Neuronal stem cell (in vitro differentiated cells): ENCODE measurements around the gene MBIP.

Experiments
- DNase-seq: peaks from one replicate; pipeline ENCODE4 v3.0.0-alpha.2; 2013; ENCODE audit warnings: low spot score
- H2AFZ ChIP-seq: one replicate; pipeline ENCODE4 v1.6.1; 2013; ENCODE audit warnings: mild to moderate bottlenecking, low read length, inconsistent platforms
- H2AK5ac ChIP-seq: 2 replicates; pipeline ENCODE4 v1.6.1; 2013; ENCODE audit warnings: low read depth, mild to moderate bottlenecking, inconsistent platforms, low read length, moderate library complexity, mixed read lengths
- H2BK120ac ChIP-seq: 2 replicates; pipeline ENCODE4 v1.6.1; 2013; ENCODE audit warnings: low read depth, mild to moderate bottlenecking, inconsistent platforms, low read length, moderate library complexity, mixed read lengths
- H2BK12ac ChIP-seq: one replicate; pipeline ENCODE4 v1.6.1; 2013; ENCODE audit warnings: low read length, inconsistent platforms
- H2BK15ac ChIP-seq: 2 replicates; pipeline ENCODE4 v1.6.1; 2013; ENCODE audit warnings: mild to moderate bottlenecking, low read length, inconsistent platforms, mixed read lengths
- H2BK5ac ChIP-seq: one replicate; pipeline ENCODE4 v1.6.1; 2013; ENCODE audit warnings: inconsistent platforms, mild to moderate bottlenecking, low read length, moderate library complexity
- H3K14ac ChIP-seq: one replicate; pipeline ENCODE4 v1.6.1; 2013; ENCODE audit warnings: low read length, inconsistent platforms
- H3K18ac ChIP-seq: 2 replicates; pipeline ENCODE4 v1.6.1; 2013; ENCODE audit warnings: low read length, inconsistent platforms
- H3K23ac ChIP-seq: 2 replicates; pipeline ENCODE4 v1.6.1; 2013; ENCODE audit warnings: low read depth, mild to moderate bottlenecking, mixed read lengths, low read length, inconsistent platforms; ENCODE audit not compliant: poor library complexity
- H3K27ac ChIP-seq: replicated peaks from 3 replicates; pipeline ENCODE4 v1.5.1; 2013; ENCODE audit warnings: low read length, inconsistent platforms
- H3K27me3 ChIP-seq, 3 experiments: 2 replicates each; pipeline ENCODE4 v1.6.1; 2013; ENCODE audit warnings: low read length in 3 of 3, mild to moderate bottlenecking in 2 of 3, inconsistent platforms in 1 of 3, low read depth in 1 of 3, mixed read lengths in 1 of 3, moderate library complexity in 1 of 3; ENCODE audit not compliant: control insufficient read depth in 3 of 3, insufficient read depth in 3 of 3
- H3K36me3 ChIP-seq, 2 donors: replicated peaks in 1 of 2; 2 replicates each; pipeline ENCODE4 v1.6.1; 2013; ENCODE audit warnings: low read length in 2 of 2; ENCODE audit not compliant: control insufficient read depth in 2 of 2, insufficient read depth in 2 of 2
- H3K4ac ChIP-seq: 2 replicates; pipeline ENCODE4 v1.6.1; 2013; ENCODE audit warnings: inconsistent platforms, mild to moderate bottlenecking, low read length, moderate library complexity
- H3K4me1 ChIP-seq, 2 donors: 1 replicate in 1 of 2; 2 replicates in 1 of 2; pipeline ENCODE4 v1.6.1; 2013; ENCODE audit warnings: low read length in 2 of 2, low read depth in 1 of 2; ENCODE audit not compliant: control insufficient read depth in 2 of 2, insufficient read depth in 1 of 2
- H3K4me2 ChIP-seq: one replicate; pipeline ENCODE4 v1.6.1; 2013; ENCODE audit warnings: mild to moderate bottlenecking, low read length, inconsistent platforms; ENCODE audit not compliant: insufficient read depth, poor library complexity, severe bottlenecking
- H3K4me3 ChIP-seq, 2 donors: 2 replicates each; pipeline ENCODE4 v1.5.1; 2013; ENCODE audit warnings: low read length in 2 of 2, mild to moderate bottlenecking in 2 of 2, inconsistent platforms in 1 of 2, moderate library complexity in 1 of 2
- H3K79me1 ChIP-seq: one replicate; pipeline ENCODE4 v1.6.1; 2013; ENCODE audit warnings: low read depth, mild to moderate bottlenecking, inconsistent platforms, low read length, moderate library complexity
- H3K9ac ChIP-seq: one replicate; pipeline ENCODE4 v1.6.1; 2013; ENCODE audit warnings: mild to moderate bottlenecking, low read depth, low read length, inconsistent platforms; ENCODE audit not compliant: poor library complexity
- H3K9me3 ChIP-seq, 2 donors: replicated peaks in 1 of 2; 2 replicates each; pipeline versions ENCODE3 to v1.6.1; 2013; ENCODE audit warnings: low read length in 2 of 2, mild to moderate bottlenecking in 2 of 2, inconsistent platforms in 1 of 2, low read depth in 1 of 2, mixed read lengths in 1 of 2, moderate library complexity in 1 of 2; ENCODE audit not compliant: control insufficient read depth in 2 of 2, insufficient read depth in 1 of 2
- H4K8ac ChIP-seq: one replicate; pipeline ENCODE4 v1.6.1; 2013; ENCODE audit warnings: low read depth, mild to moderate bottlenecking, inconsistent platforms, low read length, moderate library complexity
- H4K91ac ChIP-seq: one replicate; pipeline ENCODE4 v1.6.1; 2013; ENCODE audit warnings: low read length, low read depth, mild to moderate bottlenecking, inconsistent platforms; ENCODE audit not compliant: poor library complexity
- WGBS, 2 donors: extraction: QIAGEN DNeasy Blood & Tissue Kit; methylation state at CpG; one replicate each; pipeline ENCODE4 v1.1.7; 2013; ENCODE audit warnings: missing lambda C conversion rate in 2 of 2, mixed read lengths in 1 of 2; ENCODE audit not compliant: insufficient read length in 2 of 2, insufficient replicate concordance in 1 of 2; ENCODE audit errors: extremely low coverage in 2 of 2; 5-methylcytosine and 5-hydroxymethylcytosine counted together

The MBIP gene

GRCh38 chr14:36306836-36307235, 13.6 kb downstream of the MBIP start:
- H3K27me3 ChIP-seq, result no peaks in the 10 kb centered on the region
- H3K14ac ChIP-seq, result no peak overlapping the region
- no peaks in the 10 kb centered on the region for H3K79me1 ChIP-seq
- H3K4me1 ChIP-seq, result no peaks in the 10 kb centered on the region
- H3K9ac ChIP-seq, result no peak overlapping the region
- no peak overlapping the region for H2BK12ac ChIP-seq
- H3K4me3 ChIP-seq, result no peak overlapping the region
- H2BK120ac ChIP-seq, result no peak overlapping the region
- no peak overlapping the region for H2AK5ac ChIP-seq
- no peak overlapping the region for H4K91ac ChIP-seq
- no peak overlapping the region for H3K4ac ChIP-seq
- no peak overlapping the region for H3K27ac ChIP-seq
- no peak overlapping the region for H3K23ac ChIP-seq
- WGBS, 2 donors, result no CpG with 5 or more reads among the region's 2 CpGs
- H3K9me3 ChIP-seq, result no peaks in the 10 kb centered on the region
- H2BK5ac ChIP-seq, result no peak overlapping the region
- no peak overlapping the region for H4K8ac ChIP-seq
- peaks cover 24 to 92% of the 10 kb centered on the region in 2 donors for H3K36me3 ChIP-seq
- no peak for DNase-seq
- no peak overlapping the region for H2AFZ ChIP-seq
- no peak overlapping the region for H3K4me2 ChIP-seq
- no peak overlapping the region for H3K18ac ChIP-seq
- no peak overlapping the region for H2BK15ac ChIP-seq

- Histone ChIP-seq H2BK12ac (no peak overlapping the region), H3K9ac (no peak overlapping the region), H2BK5ac (no peak overlapping the region), H3K4me1 (peaks cover 0 to 4% of the 10 kb centered on the region in 2 donors), H3K27ac (no peak overlapping the region), H3K9me3 (no peaks in the 10 kb centered on the region), H3K36me3 (peaks cover 15 to 92% of the 10 kb centered on the region in 2 donors), H3K27me3 (no peaks in the 10 kb centered on the region), H3K23ac (no peak overlapping the region), H3K4me3 (no peak overlapping the region), H4K8ac (no peak overlapping the region), H3K79me1 (no peaks in the 10 kb centered on the region), H3K14ac (no peak overlapping the region), H2BK15ac (no peak overlapping the region), H2BK120ac (no peak overlapping the region), H3K18ac (no peak overlapping the region), H2AFZ (no peak overlapping the region), H3K4me2 (no peak overlapping the region), H3K4ac (no peak overlapping the region), H4K91ac (no peak overlapping the region), H2AK5ac (no peak overlapping the region)
- DNase-seq, result no peak
These were observed 15.5 kb downstream of the MBIP start for GRCh38 chr14:36304895-36305294.

- DNase-seq, result no peak
- Histone ChIP-seq H3K9ac (no peak overlapping the region), H3K36me3 (peaks cover 11 to 92% of the 10 kb centered on the region in 2 donors), H3K27ac (no peak overlapping the region), H3K4me1 (peaks cover 0 to 4% of the 10 kb centered on the region in 2 donors), H3K79me1 (no peaks in the 10 kb centered on the region), H2AK5ac (no peak overlapping the region), H3K4ac (no peak overlapping the region), H2BK5ac (no peak overlapping the region), H4K8ac (no peak overlapping the region), H2BK120ac (no peak overlapping the region), H3K4me3 (no peak overlapping the region), H3K27me3 (no peaks in the 10 kb centered on the region), H2AFZ (no peak overlapping the region), H3K4me2 (no peak overlapping the region), H3K23ac (no peak overlapping the region), H2BK15ac (no peak overlapping the region), H2BK12ac (no peak overlapping the region), H3K9me3 (no peaks in the 10 kb centered on the region), H3K14ac (no peak overlapping the region), H3K18ac (no peak overlapping the region), H4K91ac (no peak overlapping the region)
- no CpG with 5 or more reads among the region's 4 CpGs for WGBS, 2 donors
These were observed 16.5 kb downstream of the MBIP start for GRCh38 chr14:36303960-36304359.

- Histone ChIP-seq H4K8ac (no peak overlapping the region), H3K4me3 (no peak overlapping the region), H3K4me1 (peaks cover 0 to 4% of the 10 kb centered on the region in 2 donors), H3K23ac (no peak overlapping the region), H2AFZ (no peak overlapping the region), H3K4me2 (no peak overlapping the region), H3K9me3 (no peaks in the 10 kb centered on the region), H3K14ac (no peak overlapping the region), H3K27me3 (no peaks in the 10 kb centered on the region), H3K79me1 (no peaks in the 10 kb centered on the region), H3K4ac (no peak overlapping the region), H2AK5ac (no peak overlapping the region), H2BK120ac (no peak overlapping the region), H2BK15ac (no peak overlapping the region), H3K27ac (no peak overlapping the region), H3K36me3 (peaks cover 9 to 92% of the 10 kb centered on the region in 2 donors), H4K91ac (no peak overlapping the region), H2BK5ac (no peak overlapping the region), H3K18ac (no peak overlapping the region), H3K9ac (no peak overlapping the region), H2BK12ac (no peak overlapping the region)
- WGBS, 2 donors, result no CpG with 5 or more reads among the region's 2 CpGs
- no peak for DNase-seq
These were observed 17.6 kb downstream of the MBIP start for GRCh38 chr14:36302823-36303222.
